Stimulated activated naive CD8-positive, alpha-beta T cell treated with anti-CD3 and anti-CD28 coated beads, Interleukin-15, Interleukin-2, amounts not matched to agents 100 ng/mL and 50 ng/mL, for 24 hours (primary cell): Measurements from ENCODE around the gene MAP1A.
"Not testable (repeated sequence)": the region's sequence is repeated elsewhere in the genome, so short reads cannot be mapped to it uniquely, and the experiment has no call there.

Source experiments
- H3K27ac Mint-ChIP-seq: one replicate; pipeline ENCODE4 v1.8.0; 2021; ENCODE audit warnings: mild to moderate bottlenecking, mixed read lengths
- H3K27me3 Mint-ChIP-seq: one replicate; pipeline ENCODE4 v1.8.0; 2021; ENCODE audit warnings: mixed read lengths
- H3K36me3 Mint-ChIP-seq: one replicate; pipeline ENCODE4 v1.8.0; 2021; ENCODE audit warnings: low read depth, mixed read lengths
- H3K4me1 Mint-ChIP-seq: one replicate; pipeline ENCODE4 v1.8.0; 2021; ENCODE audit warnings: low read depth, mixed read lengths
- H3K4me3 Mint-ChIP-seq: one replicate; pipeline ENCODE4 v1.8.0; 2021; ENCODE audit warnings: mild to moderate bottlenecking, mixed read lengths
- H3K9me3 Mint-ChIP-seq: one replicate; pipeline ENCODE4 v1.8.0; 2021; ENCODE audit warnings: mixed read lengths

The MAP1A gene

GRCh38 chr15:43532826-43533225, 15.4 kb downstream of the MAP1A start:
- not testable (repeated sequence) for H3K4me3 Mint-ChIP-seq, H3K9me3 Mint-ChIP-seq, H3K27me3 Mint-ChIP-seq, H3K27ac Mint-ChIP-seq, H3K36me3 Mint-ChIP-seq, H3K4me1 Mint-ChIP-seq

DNA sequence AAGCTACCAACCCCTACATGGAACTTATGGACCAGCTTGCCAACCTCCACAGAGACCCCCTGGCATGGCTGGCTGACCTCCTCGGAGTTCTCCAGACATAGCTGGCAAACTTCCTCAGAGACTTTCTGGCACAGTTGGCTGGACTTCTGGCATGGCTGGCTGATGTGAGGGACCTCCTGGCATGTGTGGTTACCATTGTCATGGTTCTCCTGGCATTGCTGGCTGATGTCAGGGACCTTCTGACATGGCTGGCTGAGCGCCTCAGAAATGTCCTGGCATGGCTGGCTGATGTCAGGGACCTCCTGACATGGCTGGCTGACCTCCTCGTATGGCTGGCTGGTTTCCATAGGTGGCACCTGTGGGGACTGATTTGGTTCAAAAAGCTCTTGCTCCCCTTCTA, 17.5 kb downstream of the MAP1A start:
- Mint-ChIP-seq H3K4me3 (no peak overlapping the region), H3K27me3 (no peaks in the 10 kb centered on the region), H3K27ac (no peak overlapping the region), H3K4me1 (no peaks in the 10 kb centered on the region), H3K36me3 (peaks cover 11% of the 10 kb centered on the region), H3K9me3 (no peaks in the 10 kb centered on the region)

- Mint-ChIP-seq H3K36me3 (peaks cover 11% of the 10 kb centered on the region), H3K4me1 (no peaks in the 10 kb centered on the region), H3K27me3 (no peaks in the 10 kb centered on the region), H3K27ac (no peak overlapping the region), H3K9me3 (no peaks in the 10 kb centered on the region), H3K4me3 (no peak overlapping the region)
Measured at GRCh38 chr15:43538091-43538490, 20.7 kb downstream of the MAP1A start.

GRCh38 chr15:43541785-43542184, 24.4 kb downstream of the MAP1A start:
- H3K27ac Mint-ChIP-seq, result no peak overlapping the region
- no peaks in the 10 kb centered on the region for H3K27me3 Mint-ChIP-seq
- peaks cover 19% of the 10 kb centered on the region for H3K36me3 Mint-ChIP-seq
- H3K4me3 Mint-ChIP-seq, result no peak overlapping the region
- no peaks in the 10 kb centered on the region for H3K9me3 Mint-ChIP-seq
- H3K4me1 Mint-ChIP-seq, result no peaks in the 10 kb centered on the region

GRCh38 chr15:43544266-43544665, 26.9 kb downstream of the MAP1A start:
- Mint-ChIP-seq H3K27me3 (no peaks in the 10 kb centered on the region), H3K9me3 (no peaks in the 10 kb centered on the region), H3K27ac (no peak overlapping the region), H3K4me3 (no peak overlapping the region), H3K36me3 (peaks cover 22% of the 10 kb centered on the region), H3K4me1 (no peaks in the 10 kb centered on the region)

- no peaks in the 10 kb centered on the region for H3K4me1 Mint-ChIP-seq
- peaks cover 19% of the 10 kb centered on the region for H3K36me3 Mint-ChIP-seq
- H3K27ac Mint-ChIP-seq, result no peak overlapping the region
- no peaks in the 10 kb centered on the region for H3K27me3 Mint-ChIP-seq
- no peak overlapping the region for H3K4me3 Mint-ChIP-seq
- H3K9me3 Mint-ChIP-seq, result no peaks in the 10 kb centered on the region
Measured at GRCh38 chr15:43545426-43545825, 28.0 kb downstream of the MAP1A start.

GRCh38 chr15:43547539-43547938, 30.1 kb downstream of the MAP1A start:
- no peaks in the 10 kb centered on the region for H3K9me3 Mint-ChIP-seq
- H3K4me1 Mint-ChIP-seq, result no peaks in the 10 kb centered on the region
- peaks cover 25% of the 10 kb centered on the region for H3K36me3 Mint-ChIP-seq
- H3K27me3 Mint-ChIP-seq, result no peaks in the 10 kb centered on the region
- no peak overlapping the region for H3K4me3 Mint-ChIP-seq
- no peak overlapping the region for H3K27ac Mint-ChIP-seq

DNA sequence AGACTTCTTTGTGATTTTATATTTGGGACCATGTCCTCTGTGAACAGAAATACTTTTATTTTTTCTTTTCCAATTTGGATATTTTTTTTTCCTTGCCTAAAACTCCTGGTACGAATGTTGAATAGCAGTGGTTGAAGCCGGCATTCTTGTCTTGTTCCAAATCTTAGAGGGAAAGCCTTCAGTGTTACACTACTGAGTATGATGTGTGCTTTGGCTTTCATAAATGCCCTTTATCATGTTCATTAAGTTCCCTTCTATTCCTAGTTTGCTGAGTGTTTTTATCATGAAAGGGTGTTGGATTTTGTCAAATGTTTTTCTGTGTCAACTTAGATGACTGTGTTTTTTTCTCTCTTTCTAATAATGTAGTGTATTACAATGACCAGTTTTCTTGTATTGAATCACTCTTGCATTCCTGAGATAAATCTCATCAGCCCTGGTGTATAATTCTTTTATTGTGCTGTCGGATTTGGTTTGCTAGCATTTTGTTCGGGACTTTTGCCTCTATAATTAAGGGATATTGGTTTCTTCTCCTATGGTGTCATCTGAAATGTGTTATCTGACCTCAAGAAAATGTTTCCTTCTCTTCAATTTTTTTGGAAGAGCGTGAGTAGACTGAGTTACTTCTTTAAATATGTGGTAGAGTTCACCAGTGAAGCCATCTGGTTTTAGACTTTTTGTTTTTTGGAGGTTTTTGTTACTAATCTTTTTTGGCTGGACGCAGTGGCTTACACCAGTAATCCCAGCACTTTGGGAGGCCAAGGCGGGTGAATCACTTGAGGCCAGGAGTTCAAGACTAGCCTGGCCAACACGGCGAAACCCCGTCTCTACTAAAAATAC, 33.3 kb downstream of the MAP1A start:
- Mint-ChIP-seq H3K27ac (no peak overlapping the region), H3K4me3 (no peak overlapping the region), H3K9me3 (no peaks in the 10 kb centered on the region), H3K36me3 (peaks cover 23% of the 10 kb centered on the region), H3K27me3 (no peaks in the 10 kb centered on the region), H3K4me1 (no peaks in the 10 kb centered on the region)

- H3K4me3 Mint-ChIP-seq, result no peak overlapping the region
- no peaks in the 10 kb centered on the region for H3K9me3 Mint-ChIP-seq
- H3K4me1 Mint-ChIP-seq, result no peaks in the 10 kb centered on the region
- peaks cover 12% of the 10 kb centered on the region for H3K36me3 Mint-ChIP-seq
- no peak overlapping the region for H3K27ac Mint-ChIP-seq
- H3K27me3 Mint-ChIP-seq, result no peaks in the 10 kb centered on the region
Measured at GRCh38 chr15:43552256-43552655, 34.8 kb downstream of the MAP1A start.

DNA sequence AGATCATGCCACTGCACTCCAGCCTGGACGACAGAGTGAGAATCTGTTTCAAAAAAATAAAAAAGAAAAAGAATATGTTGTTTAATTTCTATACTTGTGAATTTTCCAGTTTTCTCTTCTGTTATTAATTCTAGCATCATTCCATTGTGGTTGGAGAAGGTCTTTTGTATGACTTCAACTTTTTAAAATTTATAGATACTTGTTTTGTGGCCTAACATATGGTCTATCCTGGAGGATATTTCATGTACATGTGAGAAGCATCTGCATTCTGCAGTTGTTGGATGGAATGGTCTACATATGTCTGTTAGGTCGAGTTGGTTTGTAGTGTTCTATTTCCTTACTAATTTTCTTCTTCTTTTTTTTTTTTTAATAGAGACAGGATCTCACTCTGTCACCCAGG, 35.6 kb downstream of the MAP1A start:
- no peaks in the 10 kb centered on the region for H3K9me3 Mint-ChIP-seq
- no peak overlapping the region for H3K4me3 Mint-ChIP-seq
- H3K27me3 Mint-ChIP-seq, result no peaks in the 10 kb centered on the region
- peaks cover 11% of the 10 kb centered on the region for H3K36me3 Mint-ChIP-seq
- no peak overlapping the region for H3K27ac Mint-ChIP-seq
- H3K4me1 Mint-ChIP-seq, result no peaks in the 10 kb centered on the region

- H3K9me3 Mint-ChIP-seq, H3K4me3 Mint-ChIP-seq, H3K27ac Mint-ChIP-seq, H3K4me1 Mint-ChIP-seq, H3K27me3 Mint-ChIP-seq: not testable (repeated sequence)
- H3K36me3 Mint-ChIP-seq, result peaks cover 11% of the 10 kb centered on the region
Measured at GRCh38 chr15:43562753-43563152, 45.3 kb downstream of the MAP1A start.

DNA sequence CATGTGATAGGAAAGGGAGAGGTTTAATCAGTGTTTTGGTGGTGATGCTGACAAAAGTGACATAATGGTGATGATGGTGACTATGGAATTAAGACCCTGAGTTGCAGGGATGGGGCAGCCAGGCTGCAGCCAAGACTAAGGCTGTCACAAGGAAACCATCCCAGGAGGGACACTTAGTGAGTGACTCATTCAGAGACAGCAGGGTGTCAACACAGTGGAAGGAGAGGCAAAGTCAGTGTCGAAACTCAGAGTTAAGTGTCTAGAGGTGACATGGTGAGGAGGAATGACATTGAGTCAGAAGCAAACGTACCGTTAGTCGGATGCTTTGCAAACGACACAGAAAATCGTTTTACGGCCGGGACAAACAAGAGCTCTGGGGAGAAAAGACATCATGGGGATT, 46.4 kb downstream of the MAP1A start:
- H3K4me1 Mint-ChIP-seq, H3K27me3 Mint-ChIP-seq: not testable (repeated sequence)

GRCh38 chr15:43566615-43567014, 49.2 kb downstream of the MAP1A start:
- H3K4me1 Mint-ChIP-seq, result not testable (repeated sequence)

More for the DNA sequence above, 46.4 kb downstream of the MAP1A start:
- H3K4me3 Mint-ChIP-seq, H3K27ac Mint-ChIP-seq, H3K9me3 Mint-ChIP-seq, H3K36me3 Mint-ChIP-seq: not testable (repeated sequence)

GRCh38 chr15:43574607-43575006, 57.2 kb downstream of the MAP1A start:
- not testable (repeated sequence) for H3K36me3 Mint-ChIP-seq, H3K27me3 Mint-ChIP-seq, H3K4me1 Mint-ChIP-seq, H3K27ac Mint-ChIP-seq, H3K4me3 Mint-ChIP-seq, H3K9me3 Mint-ChIP-seq

More at GRCh38 chr15:43566615-43567014, 49.2 kb downstream of the MAP1A start:
- H3K27me3 Mint-ChIP-seq, H3K9me3 Mint-ChIP-seq, H3K27ac Mint-ChIP-seq, H3K4me3 Mint-ChIP-seq, H3K36me3 Mint-ChIP-seq: not testable (repeated sequence)
